ENCODE measurements around the gene PANK2.
A peak's percentile ranks its signal among the peaks of the same experiment; 100 is the strongest.
"Not testable (repeated sequence)": the region's sequence is repeated elsewhere in the genome, so short reads cannot be mapped to it uniquely, and the experiment has no call there.

PANK2 gene

DNA sequence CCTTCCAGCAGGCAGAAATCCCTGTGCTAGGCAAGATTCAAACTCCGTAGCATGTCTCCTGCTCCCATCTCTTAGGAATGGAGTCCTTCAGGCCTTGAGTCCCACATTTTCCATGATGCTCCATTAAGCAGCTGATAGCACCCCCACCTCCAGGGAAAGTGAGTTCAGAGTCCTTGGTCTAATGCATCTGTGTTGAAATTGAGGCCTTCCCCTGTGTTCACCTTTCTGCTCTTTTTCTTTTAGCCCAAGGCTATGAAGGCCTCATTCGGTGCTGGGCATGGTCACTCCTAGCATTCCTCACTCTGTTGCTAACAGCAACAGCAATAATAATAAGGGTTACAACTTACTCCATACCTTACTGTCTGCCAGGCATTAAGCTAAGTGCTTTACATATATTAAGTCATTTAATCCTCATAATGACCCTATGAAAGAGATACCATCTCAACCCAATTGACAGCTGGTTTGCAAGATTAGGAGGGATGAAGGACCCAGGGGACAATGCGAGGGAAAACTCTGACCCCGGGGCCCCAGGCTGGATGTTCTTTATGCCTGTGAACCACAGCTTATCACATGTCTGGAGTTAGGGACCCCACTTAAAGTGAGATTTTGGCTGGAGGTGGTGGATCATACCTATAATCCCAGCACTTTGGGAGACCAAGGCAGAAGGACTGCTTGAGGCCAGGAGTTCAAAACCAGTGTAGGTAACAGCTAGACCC is 17.5 kb upstream of the PANK2 start:
- DNase-seq, result peak in 1 of 2 experiments; percentile 38

DNA sequence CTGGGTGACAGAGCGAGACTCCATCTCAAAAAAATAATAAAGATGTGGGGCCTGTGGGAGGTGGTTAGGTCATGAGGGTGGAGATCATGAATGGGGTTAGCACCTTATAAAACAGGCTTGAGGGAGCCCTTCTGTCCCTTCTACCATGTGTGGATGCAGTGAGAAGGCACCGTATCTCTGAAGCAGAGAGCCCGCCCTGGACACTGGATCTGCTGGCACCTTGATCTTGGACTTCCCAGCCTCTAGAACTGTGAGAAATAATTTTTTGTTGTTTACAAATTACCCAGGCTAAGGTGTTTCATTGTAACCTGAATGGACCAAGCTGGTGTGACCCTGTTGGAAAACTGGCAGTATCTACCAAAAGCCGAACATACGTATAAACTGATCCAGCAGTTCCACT is 15.7 kb upstream of the PANK2 start:
- no peak for DNase-seq

DNA sequence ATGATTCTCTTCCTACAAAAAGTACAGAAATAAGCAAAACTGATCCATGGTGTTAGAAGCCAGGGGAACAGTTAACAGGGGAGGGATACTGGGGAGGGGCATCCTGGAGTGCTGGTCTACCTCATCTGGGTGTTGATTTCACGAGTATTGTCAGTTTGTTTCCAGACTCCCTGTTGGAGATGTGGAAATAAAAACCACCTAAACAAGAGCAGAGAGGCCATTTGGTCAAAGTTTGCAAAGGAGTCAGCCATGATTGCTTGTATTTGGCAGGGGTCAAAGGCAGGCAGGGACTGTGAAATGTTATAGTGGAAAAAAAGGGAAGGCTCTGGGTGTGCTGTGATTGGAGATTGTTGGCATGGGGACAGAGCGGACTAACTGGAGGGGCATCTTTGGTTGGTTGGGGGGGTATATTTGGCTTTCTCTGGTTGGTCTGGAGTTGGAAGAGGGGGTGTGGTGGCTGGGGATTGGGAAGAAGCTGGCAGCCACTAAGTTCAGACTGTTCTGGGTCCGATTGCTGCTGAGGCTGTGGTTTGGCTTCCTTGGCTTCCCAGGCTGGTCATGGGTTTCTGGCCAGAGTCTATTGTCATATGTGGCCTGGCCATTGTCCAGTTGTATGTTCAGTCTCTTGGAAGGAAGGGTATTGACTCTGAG is 14.9 kb upstream of the PANK2 start:
- DNase-seq, result no peak

DNA sequence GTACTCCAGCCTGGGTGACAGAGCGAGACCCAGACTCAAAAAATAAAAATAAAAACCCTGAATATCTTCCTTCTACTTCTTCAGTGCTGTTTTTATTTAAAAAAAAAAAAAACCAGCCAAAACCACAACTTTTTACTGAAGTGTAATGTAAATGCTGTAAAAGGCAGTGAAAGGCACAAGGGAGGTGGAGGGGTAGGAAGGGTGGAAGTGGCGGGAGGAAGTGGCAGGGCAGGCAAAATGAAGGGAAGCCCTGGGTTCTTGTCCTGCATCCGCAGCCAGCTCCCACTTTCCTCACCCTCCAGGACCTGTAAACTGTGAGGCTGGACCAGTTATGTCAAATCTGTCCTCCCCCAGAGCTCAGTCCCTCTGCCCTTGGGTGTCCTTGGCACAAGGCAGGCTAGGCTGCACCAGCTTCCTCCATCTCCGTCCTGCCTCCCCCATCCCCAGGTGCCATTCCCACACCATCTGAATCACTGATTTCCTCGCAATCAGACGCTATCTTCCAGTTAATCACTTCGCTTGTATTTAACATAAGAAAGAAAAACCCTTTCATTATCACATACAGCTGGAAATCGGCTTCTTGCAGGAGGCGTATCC is 13.7 kb upstream of the PANK2 start:
- no peak for DNase-seq

DNA sequence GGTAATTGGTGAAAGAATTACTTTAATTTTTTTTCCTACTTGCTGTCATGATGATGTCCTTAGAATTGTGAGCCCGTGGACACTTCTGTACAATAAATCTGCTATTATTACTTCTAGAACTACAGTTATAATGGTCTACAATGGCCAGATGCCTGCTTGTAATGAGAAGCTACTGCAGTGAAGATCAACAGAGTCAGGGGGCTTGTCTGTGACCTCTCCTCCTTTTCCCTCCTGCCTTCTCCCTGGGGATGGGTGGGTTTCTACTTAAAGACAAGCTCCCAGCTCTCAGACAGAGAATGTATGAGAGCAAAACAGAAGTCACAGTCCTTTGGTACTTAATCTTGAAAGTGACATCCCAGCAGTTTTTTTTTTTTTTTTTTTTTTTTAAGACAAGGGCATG is 13.2 kb upstream of the PANK2 start:
- DNase-seq, result no peak

DNA sequence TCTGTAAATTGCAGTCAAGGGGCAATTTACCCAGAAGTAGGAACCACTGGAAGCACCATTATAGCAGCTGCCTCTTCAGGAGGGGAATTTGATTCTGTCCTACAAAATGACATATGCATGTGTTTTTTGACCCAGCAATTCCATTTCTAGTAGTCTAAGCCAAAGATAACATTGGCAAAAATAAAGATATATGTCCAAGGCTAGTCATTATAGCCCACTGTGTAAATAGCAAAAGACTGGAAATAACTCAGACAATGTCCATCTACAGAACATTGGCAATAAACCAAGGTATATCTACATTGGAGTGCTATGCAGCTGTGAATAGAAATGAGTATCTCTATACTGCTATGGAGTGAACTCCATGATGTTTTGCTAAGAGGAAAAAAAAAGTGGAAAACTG is 12.5 kb upstream of the PANK2 start:
- DNase-seq, result no peak

DNA sequence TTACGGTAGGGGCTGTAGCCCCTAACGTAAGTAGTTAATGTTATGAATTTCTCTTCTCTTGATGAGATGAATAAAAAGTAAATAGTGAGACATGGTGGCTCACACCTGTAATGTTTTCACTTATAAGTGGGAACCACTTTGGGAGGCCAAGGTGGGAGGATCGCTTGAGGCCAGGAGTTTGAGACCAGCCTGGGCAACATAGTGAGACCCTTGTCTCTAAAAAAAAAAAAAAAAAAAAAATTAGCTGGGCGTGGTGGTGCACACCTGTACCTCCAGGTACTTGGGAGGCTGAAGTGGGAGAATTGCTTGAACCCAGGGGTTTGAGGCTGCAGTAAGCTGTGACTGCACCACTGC is 10.3 kb upstream of the PANK2 start:
- not testable (repeated sequence) for DNase-seq

DNA sequence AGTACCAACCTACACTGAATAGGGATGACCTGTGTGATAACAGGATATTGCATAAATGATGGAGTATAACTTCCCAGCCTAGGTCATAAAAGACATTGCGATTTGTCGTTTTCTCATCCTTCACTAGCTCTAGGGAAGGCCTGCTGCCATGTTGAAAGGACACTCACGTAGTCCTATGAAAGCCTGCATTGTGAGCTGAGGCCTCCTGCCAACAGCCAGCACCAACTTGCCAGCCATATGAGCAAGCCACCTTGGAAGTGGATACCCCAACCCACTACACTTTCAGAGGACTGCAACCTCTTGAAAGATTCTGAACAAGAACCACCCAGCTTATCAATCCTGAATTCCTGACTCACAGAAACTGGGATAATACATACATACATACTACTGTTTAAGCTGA is 3.5 kb upstream of the PANK2 start:
- no peak for DNase-seq

DNA sequence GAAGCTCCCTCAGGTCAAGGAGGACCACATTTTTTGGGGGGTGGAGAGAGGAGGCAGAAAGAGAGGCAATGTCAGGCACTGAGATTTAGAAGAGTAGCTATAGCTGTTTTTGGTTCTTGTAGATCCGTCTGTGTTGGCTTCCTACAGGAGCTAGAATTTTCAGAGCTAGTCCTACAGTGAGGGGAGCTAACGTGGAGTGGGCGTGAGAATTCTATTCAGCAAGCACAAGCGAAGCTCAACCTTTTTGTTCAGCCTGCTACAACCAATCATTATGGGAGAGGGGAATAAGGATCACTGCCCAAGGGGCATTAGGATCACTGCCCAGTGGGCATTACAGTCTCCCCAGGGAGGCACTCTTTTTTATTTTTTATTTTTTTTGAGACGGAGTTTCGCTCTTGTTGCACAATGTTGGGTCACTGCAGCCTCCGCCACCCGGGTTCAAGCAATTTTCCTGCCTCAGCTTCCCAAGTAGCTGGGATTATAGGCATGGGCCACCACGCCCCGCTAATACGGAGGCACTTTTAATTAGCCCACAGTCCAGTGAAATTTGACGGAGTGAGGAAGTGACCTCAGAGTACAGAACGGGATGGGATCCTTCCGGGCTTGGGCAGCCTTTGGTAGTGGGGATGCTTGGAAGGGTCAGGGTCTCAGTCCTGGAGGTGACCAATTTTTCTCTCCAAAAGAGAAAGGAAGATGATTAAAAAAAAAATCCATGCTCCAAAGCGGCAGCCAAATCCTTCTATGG is 1.1 kb upstream of the PANK2 start:
- peak in 1 of 2 experiments; percentile 58 for DNase-seq

DNA sequence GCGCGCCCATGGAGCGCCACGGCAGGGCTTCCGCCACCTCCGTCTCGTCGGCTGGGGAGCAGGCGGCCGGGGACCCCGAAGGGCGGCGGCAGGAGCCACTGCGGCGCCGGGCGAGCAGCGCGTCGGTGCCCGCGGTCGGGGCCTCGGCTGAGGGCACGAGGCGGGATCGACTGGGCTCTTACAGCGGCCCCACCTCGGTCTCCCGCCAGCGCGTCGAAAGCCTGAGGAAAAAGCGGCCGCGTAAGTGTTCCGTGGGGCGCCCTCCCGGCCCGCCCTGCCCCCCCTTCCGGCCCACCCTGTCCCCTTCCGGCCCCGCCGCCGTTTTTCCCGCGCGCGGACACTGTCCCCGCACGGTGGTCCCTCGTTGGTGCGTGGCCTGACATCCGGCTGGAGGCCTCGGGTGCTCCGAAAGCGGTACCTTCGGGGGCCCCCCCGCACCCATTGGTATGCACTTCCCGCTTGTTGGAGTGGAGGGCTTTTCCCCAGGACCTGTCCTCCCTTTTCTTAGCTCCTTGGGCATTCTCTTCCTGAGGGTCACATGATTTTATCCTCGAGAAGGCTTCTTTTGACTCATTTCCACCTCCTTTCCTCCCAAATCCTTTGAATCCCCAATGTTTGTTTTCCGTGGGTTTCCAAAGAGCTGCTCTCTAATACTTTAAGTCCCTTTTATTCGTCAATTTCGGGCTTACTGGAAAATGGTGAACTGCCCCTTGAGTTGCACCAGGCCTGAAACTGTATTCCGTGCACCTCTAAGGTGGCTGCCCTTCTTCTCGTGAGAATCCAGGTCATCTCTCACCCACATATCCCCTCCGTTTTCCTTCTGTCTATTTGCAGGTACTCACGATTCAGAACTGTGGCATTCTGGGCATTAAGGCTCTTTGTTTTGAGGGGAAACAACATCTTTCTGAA is 556 bp downstream of the PANK2 start:
- DNase-seq, result no peak

DNA sequence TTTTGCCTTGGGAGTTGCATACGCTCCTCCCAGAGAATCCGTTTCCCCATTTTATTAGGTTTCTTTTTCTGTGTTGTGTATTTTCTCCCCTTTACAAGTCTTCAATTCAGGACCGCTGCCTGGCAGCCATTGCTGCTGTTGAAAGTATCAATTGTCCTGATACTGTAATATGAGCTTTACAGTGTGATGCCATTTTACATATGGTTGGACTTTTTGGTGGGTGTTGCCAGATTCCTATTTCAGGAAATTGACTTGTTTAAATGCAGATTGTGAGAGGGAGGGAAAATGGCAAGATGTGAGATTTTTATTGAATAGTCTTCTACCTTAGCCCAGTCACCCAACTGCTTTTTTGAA is 1.2 kb downstream of the PANK2 start:
- DNase-seq, result peak in 1 of 2 experiments; percentile 60

DNA sequence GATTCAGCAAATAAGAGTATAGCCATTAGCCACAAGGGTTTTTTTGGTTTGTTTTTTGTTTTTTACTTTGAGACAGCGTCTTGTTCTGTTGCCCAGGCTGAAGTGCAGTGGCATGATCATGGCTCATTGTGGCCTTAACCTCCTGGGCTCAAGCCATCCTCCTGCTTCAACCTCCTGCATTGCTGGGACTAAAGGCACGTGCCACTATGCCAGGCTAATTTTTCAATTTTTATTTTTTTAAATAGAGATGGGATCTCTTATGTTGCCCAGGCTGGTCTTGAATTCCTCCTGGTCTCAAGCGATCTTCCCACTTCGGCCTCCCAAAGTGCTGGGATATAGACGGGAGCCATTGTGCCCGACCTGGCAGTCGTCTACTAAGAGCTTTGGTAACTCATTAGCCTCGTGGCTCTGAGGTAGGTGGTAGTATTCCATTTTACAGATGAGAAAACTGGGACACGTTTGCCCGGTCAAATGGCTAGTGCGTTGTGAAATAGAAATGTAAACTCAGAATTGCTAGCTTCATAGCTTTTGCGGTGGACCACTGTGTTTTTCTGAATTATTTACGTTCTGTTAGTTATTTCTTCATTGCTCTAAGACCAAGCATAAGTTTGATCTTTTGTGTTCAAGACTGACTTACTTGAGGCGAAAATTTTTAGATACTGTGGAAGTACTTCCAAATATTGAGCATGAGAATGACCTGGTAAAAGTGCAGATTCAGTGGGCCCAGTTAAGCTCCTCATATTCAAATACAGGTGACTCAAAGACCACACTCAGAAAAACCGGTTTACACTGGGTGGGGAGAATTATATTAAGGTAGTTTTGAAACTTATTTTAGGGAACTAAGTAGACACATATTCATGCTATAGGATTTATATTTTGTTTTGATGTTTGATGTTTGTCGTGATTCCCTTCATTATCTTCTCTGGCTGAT is 2.1 kb downstream of the PANK2 start:
- no peak for DNase-seq

DNA sequence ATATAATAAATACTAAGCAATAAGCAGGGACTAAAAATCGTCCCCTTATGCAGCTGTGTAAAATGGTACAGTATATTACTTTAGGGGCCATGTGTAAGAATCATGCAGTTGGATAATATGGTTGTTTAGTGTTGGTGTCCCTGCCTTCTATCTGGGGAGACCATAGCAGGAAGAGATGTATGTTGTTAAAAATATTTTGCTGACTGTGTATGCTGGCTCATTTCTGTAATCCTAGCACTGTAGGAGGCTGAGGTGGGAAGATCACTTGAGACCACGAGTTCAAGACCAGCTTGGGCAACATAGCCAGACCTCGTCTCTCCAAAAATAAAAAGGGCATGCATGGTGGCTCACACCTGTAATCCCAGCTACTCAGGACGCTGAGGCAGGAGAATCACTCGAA is 5.6 kb downstream of the PANK2 start:
- DNase-seq, result no peak

DNA sequence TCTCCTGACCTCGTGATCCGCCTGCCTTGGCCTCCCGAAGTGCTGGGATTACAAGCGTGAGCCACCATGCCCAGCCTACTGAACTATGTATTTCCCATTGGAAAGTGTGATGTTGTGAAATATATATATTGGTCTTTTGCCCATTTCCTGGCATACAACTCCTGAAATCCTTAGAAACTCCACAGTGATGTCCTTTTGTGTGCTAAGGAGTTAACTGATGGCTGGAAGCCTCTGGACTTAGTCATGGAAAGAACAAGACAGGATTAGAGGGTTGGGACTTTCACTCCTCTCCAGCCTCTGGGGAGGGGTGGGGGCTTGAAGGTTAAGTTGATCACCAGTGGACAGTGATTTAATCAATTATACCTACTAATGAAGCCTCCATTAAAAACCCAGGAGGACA is 7.1 kb downstream of the PANK2 start:
- DNase-seq, result no peak

DNA sequence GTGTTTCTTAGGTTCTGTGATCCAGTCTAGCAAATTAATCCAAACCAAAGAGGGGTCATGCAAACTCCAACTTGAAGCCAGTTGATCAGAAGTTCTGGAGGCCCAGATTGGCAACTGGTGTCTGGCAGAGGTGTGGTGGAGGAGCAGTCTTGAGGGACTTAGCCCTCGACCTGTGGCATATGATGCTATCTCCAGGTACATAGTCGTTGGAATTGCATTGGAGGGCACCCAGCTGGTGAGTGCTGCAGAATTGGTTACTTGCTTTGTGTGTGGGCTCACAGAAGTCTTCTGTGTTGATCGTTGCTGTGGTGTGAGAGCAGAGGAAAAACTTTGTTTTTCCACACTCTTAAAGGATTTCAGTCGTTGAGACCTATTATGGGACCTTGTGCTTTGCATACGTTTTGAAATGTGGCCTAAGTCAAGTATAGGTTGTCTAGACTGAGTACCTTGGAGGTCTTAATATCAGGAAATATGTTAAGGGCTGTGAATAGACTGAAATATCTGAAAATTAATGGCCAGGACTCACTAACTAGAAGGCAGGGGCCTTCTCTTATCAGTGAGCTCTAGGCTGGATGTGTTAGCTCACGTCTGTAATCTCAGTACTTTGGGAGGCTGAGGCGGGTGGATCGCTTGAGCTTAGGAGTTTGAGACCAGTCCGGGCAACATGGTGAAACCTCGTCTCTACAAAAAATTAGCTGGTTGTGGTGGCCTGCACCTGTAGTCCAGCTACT is 7.8 kb downstream of the PANK2 start:
- DNase-seq, result no peak

DNA sequence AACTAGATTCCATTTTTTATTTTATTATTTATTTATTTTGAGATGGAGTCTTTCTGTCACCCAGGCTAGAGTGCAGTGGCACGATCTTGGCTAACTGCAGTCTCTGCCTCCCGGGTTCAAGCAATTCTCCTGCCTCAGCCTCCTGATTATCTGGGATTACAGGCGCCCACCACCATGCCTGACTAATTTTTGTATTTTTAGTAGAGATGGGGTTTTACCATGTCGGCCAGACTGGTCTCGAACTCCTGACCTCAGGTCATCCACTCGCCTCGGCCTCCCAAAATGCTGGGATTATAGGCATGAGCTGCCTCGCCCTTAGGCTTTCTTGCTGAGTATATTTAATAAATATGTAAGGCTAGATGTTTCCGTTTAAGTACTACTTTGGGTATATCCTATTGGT is 9.0 kb downstream of the PANK2 start:
- not testable (repeated sequence) for DNase-seq

DNA sequence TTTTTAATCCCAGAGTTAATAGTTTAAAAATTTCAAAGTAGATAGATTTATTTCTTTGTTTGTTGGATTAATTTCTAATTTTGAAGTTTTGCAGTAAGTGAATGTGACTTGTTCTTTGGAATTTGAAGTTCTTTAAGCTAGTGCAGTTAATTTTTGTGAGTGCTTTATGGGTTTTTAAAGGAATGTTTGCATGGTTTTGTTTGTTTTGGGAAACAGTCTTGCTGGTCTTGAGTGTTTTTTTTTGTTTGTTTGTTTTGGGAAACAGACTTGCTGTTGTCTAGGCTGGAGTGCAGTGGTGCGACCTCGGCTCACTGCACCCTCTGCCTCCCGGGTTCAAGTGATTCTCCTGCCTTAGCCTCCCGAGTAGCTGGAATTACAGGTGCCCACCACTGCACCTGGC is 9.5 kb downstream of the PANK2 start:
- DNase-seq, result no peak

DNA sequence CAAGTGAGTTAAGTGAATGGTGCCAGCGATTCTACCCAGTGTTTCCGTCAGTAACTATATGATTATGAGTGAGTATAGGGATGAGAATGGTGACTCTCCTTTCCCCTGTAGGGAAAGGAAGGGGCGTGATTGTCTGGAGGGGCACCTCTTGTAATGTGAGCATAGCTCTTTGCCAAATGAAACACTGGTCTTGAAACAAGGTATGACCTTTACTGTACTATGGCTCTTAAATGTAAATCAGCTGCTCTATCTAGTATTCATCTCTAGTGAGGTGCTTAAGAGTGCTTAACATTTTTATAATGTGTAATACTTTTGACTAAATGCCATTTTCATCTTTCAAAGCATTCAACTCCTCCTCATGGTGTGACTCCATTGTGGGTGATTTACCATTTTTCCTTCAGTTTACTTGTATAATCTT is 11.0 kb downstream of the PANK2 start:
- no peak for DNase-seq

DNA sequence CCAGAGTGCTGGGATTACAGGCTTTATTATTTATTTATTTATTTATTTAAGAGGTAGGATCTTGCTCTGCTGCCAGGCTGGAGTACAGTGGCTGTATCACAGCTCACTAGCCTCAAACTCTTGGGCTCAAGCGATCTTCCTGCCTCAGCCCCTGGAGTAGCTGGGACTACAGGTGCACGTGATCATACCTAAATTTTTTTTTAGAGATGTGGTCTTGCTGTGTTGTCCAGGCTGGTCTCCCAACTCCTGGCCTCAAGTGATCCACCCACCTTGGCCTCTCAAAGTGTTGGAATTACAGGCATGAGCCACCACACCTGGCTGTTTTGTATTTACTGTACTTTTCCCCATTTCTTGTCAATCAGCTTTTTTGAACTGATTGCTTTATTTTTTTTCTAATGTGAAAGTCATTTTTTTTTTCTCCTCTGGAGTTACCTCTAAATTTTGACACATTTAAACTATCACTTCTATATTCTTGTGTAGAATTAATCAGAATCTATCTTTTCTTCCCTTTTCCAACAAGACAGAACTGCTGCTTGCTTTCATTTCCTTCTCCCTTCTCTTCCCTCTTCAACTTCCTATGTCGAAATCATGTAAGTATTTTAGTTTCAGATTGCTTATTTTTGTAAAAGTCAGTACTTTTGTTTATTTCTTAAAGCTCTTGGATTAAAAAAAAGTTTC is 12.0 kb downstream of the PANK2 start:
- no peak for DNase-seq

DNA sequence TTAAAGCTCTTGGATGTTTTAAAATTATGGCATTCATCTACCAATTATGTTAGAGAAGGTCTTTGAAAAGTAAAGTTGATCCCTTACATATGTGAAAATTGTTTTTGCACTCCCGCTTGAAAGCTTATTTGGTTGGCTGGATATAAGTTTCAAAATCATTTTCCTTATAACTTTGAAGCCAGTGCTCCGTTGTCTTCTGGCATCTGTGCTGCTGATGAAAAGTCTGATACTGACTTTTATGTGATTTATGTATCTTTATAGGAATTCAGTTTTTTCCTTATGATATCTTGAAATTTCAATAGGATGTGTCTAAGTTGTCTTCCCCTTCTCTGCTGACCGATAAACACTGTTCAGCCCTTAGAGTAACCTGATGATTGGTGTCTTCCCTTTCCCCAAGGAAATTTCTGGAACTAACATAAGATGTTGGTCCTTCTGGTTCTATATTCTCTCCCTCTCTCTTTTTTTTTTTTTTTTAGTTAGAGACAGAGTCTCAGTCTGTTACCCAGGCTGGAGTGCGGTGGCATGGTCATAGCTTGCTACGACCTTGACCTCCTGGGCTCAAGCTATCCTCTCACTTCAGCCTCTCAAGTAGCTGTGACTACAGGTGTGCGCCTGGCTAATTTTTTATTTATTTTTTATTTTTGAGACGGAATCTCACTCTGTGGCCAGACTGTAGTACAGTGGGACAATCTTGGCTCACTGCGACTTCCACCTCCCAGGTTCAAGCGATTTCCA is 12.7 kb downstream of the PANK2 start:
- no peak for DNase-seq
